AG09309 (cell line): ENCODE measurements around the gene CHIT1.

Experiments used
- DNase-seq: peaks from one replicate; pipeline ENCODE4 v3.0.0-alpha.2; 2010; ENCODE audit warnings: low read depth
- H3K4me3 ChIP-seq: 2 replicates; pipeline ENCODE4 v1.5.1; 2011; ENCODE audit warnings: mild to moderate bottlenecking, low read depth, low read length, moderate library complexity; ENCODE audit not compliant: control insufficient read depth
- TF ChIP-seq, protein P1 (sequence below): IDR thresholded peaks from 2 replicates; pipeline ENCODE4 v1.5.1; 2011; ENCODE audit warnings: mild to moderate bottlenecking, low read depth, low read length, inconsistent platforms; ENCODE audit not compliant: insufficient read depth, control insufficient read depth; ENCODE audit errors: missing control alignments

Gene CHIT1

GRCh38 chr1:203223012-203223775 is 6.3 kb downstream of the CHIT1 start:
- TF ChIP-seq, protein P1, sequence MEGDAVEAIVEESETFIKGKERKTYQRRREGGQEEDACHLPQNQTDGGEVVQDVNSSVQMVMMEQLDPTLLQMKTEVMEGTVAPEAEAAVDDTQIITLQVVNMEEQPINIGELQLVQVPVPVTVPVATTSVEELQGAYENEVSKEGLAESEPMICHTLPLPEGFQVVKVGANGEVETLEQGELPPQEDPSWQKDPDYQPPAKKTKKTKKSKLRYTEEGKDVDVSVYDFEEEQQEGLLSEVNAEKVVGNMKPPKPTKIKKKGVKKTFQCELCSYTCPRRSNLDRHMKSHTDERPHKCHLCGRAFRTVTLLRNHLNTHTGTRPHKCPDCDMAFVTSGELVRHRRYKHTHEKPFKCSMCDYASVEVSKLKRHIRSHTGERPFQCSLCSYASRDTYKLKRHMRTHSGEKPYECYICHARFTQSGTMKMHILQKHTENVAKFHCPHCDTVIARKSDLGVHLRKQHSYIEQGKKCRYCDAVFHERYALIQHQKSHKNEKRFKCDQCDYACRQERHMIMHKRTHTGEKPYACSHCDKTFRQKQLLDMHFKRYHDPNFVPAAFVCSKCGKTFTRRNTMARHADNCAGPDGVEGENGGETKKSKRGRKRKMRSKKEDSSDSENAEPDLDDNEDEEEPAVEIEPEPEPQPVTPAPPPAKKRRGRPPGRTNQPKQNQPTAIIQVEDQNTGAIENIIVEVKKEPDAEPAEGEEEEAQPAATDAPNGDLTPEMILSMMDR, result no peak
- no peak overlapping the region for H3K4me3 ChIP-seq
- DNase-seq, result no peak

GRCh38 chr1:203219934-203220333 is 9.5 kb downstream of the CHIT1 start:
- no peak for DNase-seq
- TF ChIP-seq, protein P1, result no peak
- no peak overlapping the region for H3K4me3 ChIP-seq

- TF ChIP-seq, protein P1, result no peak
- DNase-seq, result no peak
- no peak overlapping the region for H3K4me3 ChIP-seq
Measured at GRCh38 chr1:203219171-203219570, 10.3 kb downstream of the CHIT1 start.

DNA sequence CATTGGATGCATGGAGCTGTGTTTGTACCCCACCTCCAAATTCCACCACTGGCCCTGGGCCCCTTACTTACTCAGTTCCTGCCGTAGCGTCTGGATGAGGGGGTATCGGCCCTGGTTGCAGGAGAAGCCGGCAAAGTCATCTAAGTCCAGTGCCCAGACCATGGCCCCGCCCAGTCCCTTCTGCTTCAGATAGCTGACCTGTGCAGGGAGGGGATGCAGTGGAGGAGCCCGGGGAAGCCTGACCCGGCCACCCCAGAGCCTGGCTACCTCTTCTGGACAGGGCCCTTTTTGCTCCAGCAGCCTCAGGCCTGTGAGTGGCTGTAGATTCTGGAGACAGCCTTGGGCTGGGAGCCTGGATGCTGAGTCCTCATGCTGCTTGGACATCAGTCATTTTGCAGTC is 11.8 kb downstream of the CHIT1 start:
- no peak overlapping the region for H3K4me3 ChIP-seq
- DNase-seq, result no peak
- TF ChIP-seq, protein P1, result no peak

- no peak for DNase-seq
- TF ChIP-seq, protein P1, result peak; percentile 6
- H3K4me3 ChIP-seq, result no peak overlapping the region
Measured at GRCh38 chr1:203217139-203217655, 12.3 kb downstream of the CHIT1 start.

DNA sequence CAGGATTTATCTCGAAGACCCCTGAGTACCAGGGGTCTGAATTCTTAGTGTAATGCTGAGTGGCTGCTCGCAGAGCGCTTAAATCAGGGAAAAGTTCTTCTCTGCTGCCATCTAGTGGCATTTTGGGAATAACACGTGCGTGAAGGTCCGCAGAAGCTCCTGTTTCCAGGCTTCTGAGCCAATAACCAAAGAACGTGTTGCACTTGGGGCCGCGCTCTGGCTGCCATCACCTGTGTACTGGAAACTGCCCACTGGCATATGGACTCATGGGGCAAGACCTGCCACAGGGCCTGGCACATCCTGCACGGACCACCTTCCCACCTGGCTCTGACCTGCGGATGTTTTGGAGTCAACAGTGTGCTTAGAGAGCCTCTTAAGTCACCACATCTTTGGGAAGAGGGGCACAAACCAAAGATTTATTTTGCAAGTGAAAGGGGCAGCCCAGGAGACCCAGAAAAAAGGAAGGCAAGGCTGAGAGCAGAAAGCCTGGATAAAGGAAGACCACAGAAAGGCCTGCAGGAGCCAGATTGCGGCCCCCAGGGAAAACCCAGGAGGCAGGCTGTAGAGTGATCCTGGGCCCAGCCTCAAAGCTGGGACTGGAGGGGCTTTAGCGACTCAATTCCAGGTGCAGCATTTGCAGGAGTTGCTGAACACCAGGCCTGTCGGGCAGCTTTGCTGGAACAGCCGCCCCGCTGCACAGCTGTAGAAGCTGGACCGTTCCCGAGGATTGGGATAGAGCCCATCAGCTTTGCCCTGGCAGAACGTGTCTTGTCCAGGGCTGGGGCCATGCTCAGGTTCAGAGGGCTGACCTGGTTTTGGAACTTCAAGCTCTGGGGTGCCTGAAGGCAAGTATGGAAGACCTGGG is 13.0 kb downstream of the CHIT1 start:
- DNase-seq, result no peak
- TF ChIP-seq, protein P1, result peak; percentile 61
- H3K4me3 ChIP-seq, result no peak overlapping the region
